HG03520 (cell line): ENCODE measurements around the gene NPAS2.

Experiments
- ATAC-seq: cut with Tn5 transposase; IDR thresholded peaks from one replicate; pipeline ENCODE4 v1.9.1; 2021; ENCODE audit warnings: mild to moderate bottlenecking, moderate library complexity; ENCODE audit not compliant: unreplicated experiment

Gene NPAS2

GRCh38 chr2:100879296-100879695 is 59.4 kb downstream of the NPAS2 start:
- ATAC-seq, result no peak

- ATAC-seq, result no peak
Measured at GRCh38 chr2:100880036-100880435, 60.1 kb downstream of the NPAS2 start.

- no peak for ATAC-seq
Measured at GRCh38 chr2:100880730-100881129, 60.8 kb downstream of the NPAS2 start.

GRCh38 chr2:100882645-100883613 is 63.0 kb downstream of the NPAS2 start:
- peak; percentile 63 for ATAC-seq

- ATAC-seq, result peak; percentile 29
Measured at GRCh38 chr2:100884145-100884621, 64.2 kb downstream of the NPAS2 start.

- ATAC-seq, result no peak
Measured at GRCh38 chr2:100886085-100886484, 66.1 kb downstream of the NPAS2 start.

- ATAC-seq, result no peak
Measured at GRCh38 chr2:100887039-100887578, 67.2 kb downstream of the NPAS2 start.

- no peak for ATAC-seq
Measured at GRCh38 chr2:100887713-100888495, 68.0 kb downstream of the NPAS2 start.

GRCh38 chr2:100888601-100889000 is 68.7 kb downstream of the NPAS2 start:
- no peak for ATAC-seq

GRCh38 chr2:100889286-100889685 is 69.3 kb downstream of the NPAS2 start:
- ATAC-seq, result no peak

- no peak for ATAC-seq
Measured at GRCh38 chr2:100891906-100892642, 72.1 kb downstream of the NPAS2 start.

GRCh38 chr2:100893392-100894104 is 73.6 kb downstream of the NPAS2 start:
- ATAC-seq, result peak; percentile 92

GRCh38 chr2:100894105-100894795 is 74.3 kb downstream of the NPAS2 start:
- ATAC-seq, result peak; percentile 23

- ATAC-seq, result no peak
Measured at GRCh38 chr2:100894796-100895156, 74.8 kb downstream of the NPAS2 start.

GRCh38 chr2:100895402-100895801 is 75.5 kb downstream of the NPAS2 start:
- ATAC-seq, result no peak

GRCh38 chr2:100895934-100896685 is 76.2 kb downstream of the NPAS2 start:
- ATAC-seq, result no peak

GRCh38 chr2:100898035-100898665 is 78.2 kb downstream of the NPAS2 start:
- ATAC-seq, result no peak

GRCh38 chr2:100900156-100900795 is 80.3 kb downstream of the NPAS2 start:
- no peak for ATAC-seq
